NCI-H446 treated with DMSO at 0.1 percent for 48 hours (cell line): Measurements from ENCODE around the gene CTNNA1.
"Not testable (repeated sequence)": the region's sequence is repeated elsewhere in the genome, so short reads cannot be mapped to it uniquely, and the experiment has no call there.

ENCODE experiments used
- DNase-seq: peaks from one replicate; lab custom pipeline; 2025; lab: John Stamatoyannopoulos, UW

CTNNA1 gene

GRCh38 chr5:138760448-138761110, 7.4 kb downstream of the CTNNA1 start:
- no peak for DNase-seq

GRCh38 chr5:138761115-138761514, 7.9 kb downstream of the CTNNA1 start:
- DNase-seq: not testable (repeated sequence)

- not testable (repeated sequence) for DNase-seq
Observed at GRCh38 chr5:138761670-138762069, 8.4 kb downstream of the CTNNA1 start.

GRCh38 chr5:138762110-138762509, 8.9 kb downstream of the CTNNA1 start:
- no peak for DNase-seq

- DNase-seq: no peak
Observed at GRCh38 chr5:138763037-138763778, 10.0 kb downstream of the CTNNA1 start.

- DNase-seq: no peak
Observed at GRCh38 chr5:138770291-138770690, 17.1 kb downstream of the CTNNA1 start.

GRCh38 chr5:138770977-138771376, 17.8 kb downstream of the CTNNA1 start:
- DNase-seq: no peak

GRCh38 chr5:138772986-138773594, 19.9 kb downstream of the CTNNA1 start:
- no peak for DNase-seq

GRCh38 chr5:138773624-138774023, 20.4 kb downstream of the CTNNA1 start:
- not testable (repeated sequence) for DNase-seq

- DNase-seq: no peak
Observed at GRCh38 chr5:138775034-138775433, 21.8 kb downstream of the CTNNA1 start.

GRCh38 chr5:138778234-138778633, 25.0 kb downstream of the CTNNA1 start:
- no peak for DNase-seq

GRCh38 chr5:138783976-138784375, 30.8 kb downstream of the CTNNA1 start:
- DNase-seq: no peak

- no peak for DNase-seq
Observed at GRCh38 chr5:138784590-138784989, 31.4 kb downstream of the CTNNA1 start.

GRCh38 chr5:138789771-138790242, 36.6 kb downstream of the CTNNA1 start:
- DNase-seq: no peak

GRCh38 chr5:138790684-138791083, 37.5 kb downstream of the CTNNA1 start:
- no peak for DNase-seq

- DNase-seq: no peak
Observed at GRCh38 chr5:138792195-138792790, 39.1 kb downstream of the CTNNA1 start.

- DNase-seq: no peak
Observed at GRCh38 chr5:138793575-138793974, 40.4 kb downstream of the CTNNA1 start.

- no peak for DNase-seq
Observed at GRCh38 chr5:138803285-138803684, 50.1 kb downstream of the CTNNA1 start.

- no peak for DNase-seq
Observed at GRCh38 chr5:138803935-138804334, 50.7 kb downstream of the CTNNA1 start.

GRCh38 chr5:138805096-138805495, 51.9 kb downstream of the CTNNA1 start:
- no peak for DNase-seq

GRCh38 chr5:138807182-138807581, 54.0 kb downstream of the CTNNA1 start:
- DNase-seq: no peak

GRCh38 chr5:138809391-138809790, 56.2 kb downstream of the CTNNA1 start:
- no peak for DNase-seq

- not testable (repeated sequence) for DNase-seq
Observed at GRCh38 chr5:138810861-138811260, 57.6 kb downstream of the CTNNA1 start.
